ENCODE measurements around the gene SP1. TPM values are rescaled to one million over a fixed set of nuclear protein-coding genes. Genes with fewer than 3 reads are reported as not detected.

Gene SP1
- total and polyA plus RNA-seq, 9 of the 15 experiments (the other 6 are each of a cell fraction or from before 2014, with no cell fraction given), result 8.0 to 65.5 (median 41.6) TPM

- TF ChIP-seq HES1 (IDR thresholded peaks at IDR 0.05; ENCODE audit: low read depth) (no peak), HCFC1 (IDR thresholded peaks at IDR 0.05; ENCODE audit: low read depth, low read length) (no peak), ZNF785 (CRISPR knock-in tag; IDR thresholded peaks at IDR 0.05) (no peak), ZBTB9 (CRISPR knock-in tag; IDR thresholded peaks at IDR 0.05) (peak; percentile 43; the same call in 1 of the 2 replicates), HMBOX1 (IDR thresholded peaks at IDR 0.05) (no peak; the same call in 1 of the 2 replicates), ZNF277 (CRISPR knock-in tag; IDR thresholded peaks at IDR 0.05; ENCODE audit: borderline replicate concordance) (no peak), RBM15 (IDR thresholded peaks at IDR 0.05; ENCODE audit: insufficient read depth, low read length) (no peak), FUS (optimal IDR thresholded peaks at IDR 0.05; ENCODE audit: low read depth, low read length) (no peak), ZBTB2 (IDR thresholded peaks at IDR 0.05) (0 out of 2 replicates have a peak, but pooled peaks have one; percentile 41), ZBTB7A (IDR thresholded peaks at IDR 0.05; ENCODE audit: borderline replicate concordance, control insufficient read depth, low read depth, low read length) (no peak), ATF1 (CRISPR knock-in tag; IDR thresholded peaks at IDR 0.05) (no peak), ATF1 (tag; IDR thresholded peaks at IDR 0.05) (no peak; the same call in 1 of the 2 replicates), ELK3 (CRISPR knock-in tag; IDR thresholded peaks at IDR 0.05) (no peak), DLX4 (CRISPR knock-in tag; IDR thresholded peaks at IDR 0.05) (no peak), TSC22D4 (tag; IDR thresholded peaks at IDR 0.05) (no peak), POLR3A (IDR thresholded peaks at IDR 0.05; ENCODE audit: borderline replicate concordance, extremely low read depth, insufficient read depth, insufficient read length) (no peak), ZC3H11A (IDR thresholded peaks at IDR 0.05; ENCODE audit: low read depth, low read length) (no peak), ZNF644 (tag; IDR thresholded peaks at IDR 0.05; ENCODE audit: low read depth) (0 out of 2 replicates have a peak, but pooled peaks have one; percentile 47), KAT8 (IDR thresholded peaks at IDR 0.05; ENCODE audit: low read depth) (no peak)
Measured at GRCh38 chr12:53441040-53441833, 61.3 kb downstream of the SP1 start, which contains the start of gene PRR13 (continued).
